Activated T-cell treated with anti-CD3 and anti-CD28 coated beads, Interleukin-2, amount 50 U/mL, for 72 hours (primary cell): ENCODE data around the gene OBI1. TPM values are rescaled to one million over a fixed set of nuclear protein-coding genes. Genes with fewer than 3 reads are reported as not detected.

Experiments used
- ATAC-seq, 2 donors: fragments of 150-1000 bp; cut with Tn5 transposase; replicated peaks in 1 of 2; 2 replicates each; pipeline ENCODE4 v1.10.0; 2021; ENCODE audit warnings: moderate library complexity in 2 of 2, mild to moderate bottlenecking in 1 of 2
- DNase-seq, 2 donors: peaks; one replicate each; pipeline ENCODE4 v3.0.0; 2021 to 2022; ENCODE audit warnings: mixed read lengths in 1 of 2
- H3K27ac Mint-ChIP-seq: one replicate; pipeline ENCODE4 v1.8.0; 2022; ENCODE audit warnings: mild to moderate bottlenecking, moderate library complexity, mixed read lengths
- H3K27me3 Mint-ChIP-seq: one replicate; pipeline ENCODE4 v1.8.0; 2022; ENCODE audit warnings: low read depth, mixed read lengths
- H3K36me3 Mint-ChIP-seq, 2 donors: one replicate each; pipeline ENCODE4 v1.8.0; 2022; ENCODE audit warnings: mixed read lengths in 2 of 2, mild to moderate bottlenecking in 1 of 2; ENCODE audit not compliant: insufficient read depth in 2 of 2
- H3K4me1 Mint-ChIP-seq: one replicate; pipeline ENCODE4 v1.8.0; 2022; ENCODE audit warnings: low read depth, mixed read lengths
- H3K4me3 Mint-ChIP-seq, 2 donors: one replicate each; pipeline ENCODE4 v1.8.0; 2022; ENCODE audit warnings: mild to moderate bottlenecking in 2 of 2, mixed read lengths in 2 of 2, moderate library complexity in 2 of 2
- H3K9me3 Mint-ChIP-seq, 2 donors: one replicate each; pipeline ENCODE4 v1.8.0; 2022; ENCODE audit warnings: mixed read lengths in 2 of 2
- total RNA-seq, 2 donors: library from RNA; stranded (reverse); gene quantifications; one replicate each; pipeline ENCODE4 v1.2.3, GENCODE V29; 2022

The OBI1 gene
- total RNA-seq, 2 donors from 2014 or later, result 17.8 to 23.0 TPM

DNA sequence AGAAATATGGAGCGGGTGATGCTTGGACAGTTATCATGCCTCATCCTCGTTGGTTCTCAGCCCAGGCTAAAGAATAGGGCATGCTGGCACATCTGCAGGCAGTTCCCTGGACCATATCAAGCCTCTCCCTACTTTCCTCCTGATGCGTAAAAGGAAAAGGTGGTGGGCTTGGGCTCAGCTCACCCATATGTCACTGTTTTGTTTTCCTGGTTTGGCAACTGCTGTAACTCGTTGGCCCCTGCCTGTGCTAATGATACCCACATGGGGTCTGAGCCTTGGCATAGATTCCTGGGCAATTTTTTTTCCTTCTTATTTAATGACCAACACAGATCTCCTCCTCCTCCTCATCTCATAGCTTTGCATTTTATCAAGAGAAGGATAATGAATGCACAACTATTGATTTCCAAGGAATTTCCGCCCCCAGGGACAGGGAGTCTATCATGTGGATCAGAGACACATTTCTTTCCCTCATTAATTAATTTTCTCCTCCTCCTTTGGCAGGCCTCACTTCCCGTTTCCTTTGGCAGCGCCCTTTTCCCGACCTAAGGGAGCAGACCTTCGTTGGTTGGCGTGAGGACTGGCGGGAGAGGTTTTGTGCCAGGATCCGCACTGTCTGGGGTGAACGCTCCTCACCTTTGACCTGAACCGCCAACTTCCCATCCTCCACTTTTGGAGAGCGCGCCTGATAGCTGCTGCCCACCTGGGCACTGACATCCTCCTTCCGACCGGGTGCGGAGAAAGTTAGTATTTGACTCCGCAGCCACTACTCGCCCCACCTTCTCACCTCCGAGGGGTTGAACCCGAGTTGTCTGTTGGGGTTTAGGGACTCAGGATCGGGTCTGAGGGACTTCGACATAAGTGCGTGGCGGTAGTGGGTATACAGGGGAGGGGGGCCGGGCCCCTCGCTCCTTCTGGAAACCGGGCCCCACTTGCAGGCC lies 52.2 kb downstream of the OBI1 start:
- DNase-seq (no peak), ATAC-seq (no peak)
- no peak overlapping the region for H3K27ac Mint-ChIP-seq
- H3K36me3 Mint-ChIP-seq, result peaks cover 6 to 8% of the 10 kb centered on the region in 2 donors
- peak overlapping the region; percentile 31 to 79 for H3K4me3 Mint-ChIP-seq
- no peaks in the 10 kb centered on the region for H3K9me3 Mint-ChIP-seq
- peaks cover 89% of the 10 kb centered on the region for H3K27me3 Mint-ChIP-seq
- H3K4me1 Mint-ChIP-seq, result peaks cover 75% of the 10 kb centered on the region

GRCh38 chr13:78604782-78605611 lies 54.0 kb downstream of the OBI1 start:
- no peak for ATAC-seq
- Mint-ChIP-seq H3K9me3 (no peaks in the 10 kb centered on the region), H3K36me3 (peaks cover 8 to 11% of the 10 kb centered on the region in 2 donors), H3K4me1 (peaks cover 70% of the 10 kb centered on the region), H3K4me3 (peak overlapping the region in 1 of 2 donors; percentile 31), H3K27me3 (peaks cover 88% of the 10 kb centered on the region), H3K27ac (no peak overlapping the region)
- no peak for DNase-seq

GRCh38 chr13:78603240-78603957 lies 55.6 kb downstream of the OBI1 start, which contains the start of gene POU4F1:
POU4F1 (minus strand) TSS chr13:78603552; CDS start chr13:78603326, 226 bp downstream.
- Mint-ChIP-seq H3K4me3 (peak within 1 kb of the TSS; percentile 89 to 92), H3K4me1 (peaks cover 57% of the 10 kb centered on the region), H3K9me3 (no peaks in the 10 kb centered on the region), H3K27me3 (peaks cover 90% of the 10 kb centered on the region), H3K36me3 (peaks cover 8 to 11% of the 10 kb centered on the region in 2 donors), H3K27ac (peak within 1 kb of the TSS; percentile 76)
- ATAC-seq (peak; percentile 92 to 95), DNase-seq (peak; percentile 83 to 85)

GRCh38 chr13:78602561-78603239 lies 56.3 kb downstream of the OBI1 start:
- Mint-ChIP-seq H3K27me3 (peaks cover 90% of the 10 kb centered on the region), H3K9me3 (no peaks in the 10 kb centered on the region)

GRCh38 chr13:78601874-78602560 lies 56.9 kb downstream of the OBI1 start:
- Mint-ChIP-seq H3K4me1 (peaks cover 47% of the 10 kb centered on the region), H3K4me3 (peak overlapping the region; percentile 76 to 79), H3K36me3 (peaks cover 9 to 13% of the 10 kb centered on the region in 2 donors), H3K27ac (peak overlapping the region; percentile 2), H3K9me3 (no peaks in the 10 kb centered on the region), H3K27me3 (peaks cover 91% of the 10 kb centered on the region)
- no peak for DNase-seq
- no peak for ATAC-seq

More at GRCh38 chr13:78602561-78603239, 56.3 kb downstream of the OBI1 start:
- peak overlapping the region; percentile 2 for H3K27ac Mint-ChIP-seq
- H3K4me3 Mint-ChIP-seq, result peak overlapping the region; percentile 76 to 79
- peak; percentile 20 to 30 for ATAC-seq
- H3K36me3 Mint-ChIP-seq, result peaks cover 8 to 11% of the 10 kb centered on the region in 2 donors
- peaks cover 53% of the 10 kb centered on the region for H3K4me1 Mint-ChIP-seq
- peak in 1 of 2 donors; percentile 41 for DNase-seq

DNA sequence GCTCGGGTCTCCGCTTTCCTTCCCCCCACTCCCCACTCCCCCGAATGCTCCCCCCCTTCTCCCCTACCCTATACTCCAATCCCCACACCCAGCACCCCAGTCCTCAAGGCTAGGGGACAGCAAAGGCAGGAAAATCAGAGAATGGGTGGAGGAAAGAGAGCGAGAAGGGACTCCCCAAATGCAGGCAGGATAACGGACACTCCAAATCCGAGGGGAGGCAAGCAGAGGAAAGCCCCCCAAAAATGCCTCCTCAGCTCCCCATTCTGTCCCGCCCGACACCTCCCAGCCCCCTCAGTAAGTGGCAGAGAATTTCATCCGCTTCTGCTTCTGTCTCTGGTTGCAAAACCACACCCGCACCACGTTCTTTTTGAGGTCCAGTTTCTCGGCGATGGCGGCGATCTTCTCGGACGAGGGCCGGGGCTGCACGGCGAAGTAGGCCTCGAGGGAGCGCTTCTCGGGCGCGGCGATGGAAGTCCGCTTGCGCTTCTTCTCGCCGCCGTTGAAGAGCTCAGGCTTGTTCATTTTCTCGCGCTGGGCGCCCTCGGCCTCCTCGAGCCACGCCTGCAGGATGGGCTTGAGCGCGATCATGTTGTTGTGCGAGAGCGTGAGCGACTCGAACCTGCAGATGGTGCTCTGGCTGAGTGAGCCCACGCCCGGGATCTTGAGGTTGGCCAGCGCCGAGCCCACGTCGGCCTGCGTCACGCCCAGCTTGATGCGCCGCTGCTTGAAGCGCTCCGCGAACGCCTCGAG lies 57.7 kb downstream of the OBI1 start:
- no peak for ATAC-seq
- Mint-ChIP-seq H3K27ac (peak overlapping the region; percentile 24), H3K27me3 (peaks cover 86% of the 10 kb centered on the region), H3K9me3 (no peaks in the 10 kb centered on the region), H3K4me3 (peak overlapping the region; percentile 66 to 74), H3K36me3 (peaks cover 9 to 13% of the 10 kb centered on the region in 2 donors), H3K4me1 (peaks cover 40% of the 10 kb centered on the region)
- DNase-seq, result peak in 1 of 2 donors; percentile 32

DNA sequence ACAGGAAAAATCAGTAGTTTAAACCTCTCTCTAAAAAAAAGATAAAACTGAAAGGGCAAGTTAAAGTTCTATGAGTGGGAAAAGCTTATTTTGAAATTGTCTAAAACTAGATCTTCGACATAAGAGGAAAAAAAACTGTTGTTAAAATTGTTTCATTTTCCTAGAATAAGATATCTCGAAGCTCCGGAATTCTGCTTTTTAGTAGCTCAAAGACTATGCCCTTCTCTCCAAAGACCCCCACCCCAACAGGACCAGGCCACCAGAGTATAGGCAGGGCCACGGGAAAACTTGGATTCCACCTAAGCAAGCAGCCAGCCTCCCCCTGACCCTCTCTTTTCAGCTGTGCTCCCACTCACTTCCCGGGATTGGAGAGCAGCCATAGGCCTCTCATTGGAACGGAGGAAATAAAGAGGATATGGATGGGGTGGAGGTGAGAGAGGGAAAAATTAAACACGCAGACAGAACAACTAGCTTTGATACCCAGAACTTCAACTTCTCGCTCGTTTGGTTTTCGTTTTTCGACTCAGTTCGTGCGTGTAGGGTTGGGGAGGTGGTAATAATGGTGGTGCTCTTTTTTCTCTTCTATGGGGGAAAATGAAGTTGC lies 58.6 kb downstream of the OBI1 start:
- Mint-ChIP-seq H3K9me3 (no peaks in the 10 kb centered on the region), H3K27me3 (peaks cover 81% of the 10 kb centered on the region), H3K4me3 (peak overlapping the region; percentile 66 to 74), H3K4me1 (peaks cover 33% of the 10 kb centered on the region), H3K36me3 (peaks cover 9 to 13% of the 10 kb centered on the region in 2 donors), H3K27ac (peak overlapping the region; percentile 44)
- no peak for ATAC-seq
- DNase-seq, result no peak

GRCh38 chr13:78599645-78600279 lies 59.2 kb downstream of the OBI1 start:
- Mint-ChIP-seq H3K27ac (peak overlapping the region; percentile 44), H3K4me1 (peaks cover 26% of the 10 kb centered on the region), H3K36me3 (peaks cover 9 to 13% of the 10 kb centered on the region in 2 donors), H3K4me3 (peak overlapping the region in 1 of 2 donors; percentile 42), H3K9me3 (no peaks in the 10 kb centered on the region), H3K27me3 (peaks cover 81% of the 10 kb centered on the region)
- ATAC-seq, result no peak
- no peak for DNase-seq

DNA sequence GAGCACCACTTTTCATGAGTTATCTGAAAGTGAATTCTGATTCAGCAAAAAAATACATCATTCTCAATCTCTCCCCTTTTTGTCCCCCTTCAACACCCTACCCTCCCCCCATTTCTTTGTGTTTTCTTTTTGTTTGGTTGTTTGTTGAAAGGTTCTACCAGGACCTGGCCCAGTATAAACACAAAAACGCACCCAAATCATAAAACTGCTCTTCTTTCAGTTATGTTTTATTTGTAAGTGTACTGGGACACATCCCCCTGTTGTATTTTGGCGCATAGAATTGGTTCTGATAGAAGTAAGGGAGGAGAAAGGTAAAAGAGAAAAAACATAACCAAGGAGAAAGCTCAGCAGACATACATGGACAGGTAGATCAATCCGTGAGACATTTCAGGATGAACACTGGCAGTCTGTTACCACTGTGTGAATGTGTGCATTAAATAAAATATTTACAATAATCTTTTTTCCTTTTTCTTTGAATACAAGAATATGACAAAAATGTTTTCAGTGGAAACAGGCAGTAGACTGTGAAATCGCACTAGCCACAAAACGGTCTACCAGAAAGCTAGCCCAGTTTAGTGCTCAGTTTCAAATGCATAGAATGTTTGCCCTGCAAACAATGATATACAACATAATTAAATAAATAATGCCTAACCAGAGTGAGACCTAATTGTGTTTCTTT lies 59.9 kb downstream of the OBI1 start:
- peaks cover 9 to 13% of the 10 kb centered on the region in 2 donors for H3K36me3 Mint-ChIP-seq

GRCh38 chr13:78598116-78598781 lies 60.7 kb downstream of the OBI1 start:
- Mint-ChIP-seq H3K36me3 (peaks cover 8 to 11% of the 10 kb centered on the region in 2 donors), H3K9me3 (no peaks in the 10 kb centered on the region), H3K27ac (no peak overlapping the region), H3K4me1 (peaks cover 24% of the 10 kb centered on the region), H3K27me3 (peaks cover 82% of the 10 kb centered on the region), H3K4me3 (no peak overlapping the region)
- ATAC-seq, result no peak
- no peak for DNase-seq

More for the DNA sequence above, 59.9 kb downstream of the OBI1 start:
- Mint-ChIP-seq H3K4me1 (peaks cover 26% of the 10 kb centered on the region), H3K27me3 (peaks cover 81% of the 10 kb centered on the region), H3K9me3 (no peaks in the 10 kb centered on the region), H3K27ac (no peak overlapping the region), H3K4me3 (no peak overlapping the region)
- ATAC-seq (no peak), DNase-seq (no peak)
